Panc1 (cell line): ENCODE measurements around the gene SCG3. TPM values are rescaled to one million over a fixed set of nuclear protein-coding genes. Genes with fewer than 3 reads are reported as not detected.

Experiments
- ATAC-seq: fragments of 200-7000 bp; cut with Tn5 transposase; 2 replicates; pipeline ENCODE4 v1.9.1; 2020; ENCODE audit warnings: mild to moderate bottlenecking, moderate library complexity
- BruUV-seq: library from RNA; stranded (reverse); fragments of 400-500 nt; replicated peaks from 2 replicates; lab custom pipeline; 2021; lab: Mats Ljungman, UMichigan
- CTCF ChIA-PET: fragments of 300-600 bp; sonication (Branson Sonifier 250); formaldehyde crosslinking; loops from one replicate; lab custom pipeline; 2022; ENCODE audit warnings: antibody characterized with exemption; lab: Charles Lee
- POLR2A ChIA-PET: fragments of 300-600 bp; sonication (Branson Sonifier 250); formaldehyde crosslinking; loops from one replicate; lab custom pipeline; 2022; ENCODE audit warnings: antibody characterized with exemption; lab: Charles Lee
- DNase-seq: peaks from one replicate; pipeline ENCODE4 v3.0.0-alpha.2; 2010; ENCODE audit warnings: low read depth, low spot score
- H3K27ac ChIP-seq: 2 replicates; pipeline ENCODE4 v1.5.1; 2011; ENCODE audit warnings: mild to moderate bottlenecking, low read length, inconsistent platforms
- H3K27me3 ChIP-seq: fragments of 200-500 bp; sonication (Bioruptor generic); 2 replicates; pipeline ENCODE4 v1.6.0; 2014; ENCODE audit warnings: low read length, inconsistent platforms; ENCODE audit not compliant: control insufficient read depth, insufficient read depth
- H3K36me3 ChIP-seq: fragments of 200-500 bp; sonication (Bioruptor generic); 2 replicates; pipeline ENCODE4 v1.5.1; 2014; ENCODE audit warnings: inconsistent platforms, mild to moderate bottlenecking, low read length, moderate library complexity; ENCODE audit not compliant: control insufficient read depth, insufficient read depth
- H3K4me1 ChIP-seq: 2 replicates; pipeline ENCODE4 v1.5.1; 2011; ENCODE audit warnings: inconsistent platforms, mild to moderate bottlenecking, low read length, moderate library complexity; ENCODE audit not compliant: control insufficient read depth, insufficient read depth
- H3K4me3 ChIP-seq, 2 experiments: 2 replicates each; pipeline ENCODE4 v1.5.1; 2011 to 2012; ENCODE audit warnings: low read depth in 2 of 2, low read length in 2 of 2, mild to moderate bottlenecking in 2 of 2, inconsistent platforms in 1 of 2, moderate library complexity in 1 of 2
- H3K9me3 ChIP-seq: fragments of 200-500 bp; sonication (Bioruptor generic); 2 replicates; pipeline ENCODE4 v1.5.1; 2014; ENCODE audit warnings: low read depth, mild to moderate bottlenecking, inconsistent platforms, low read length, moderate library complexity; ENCODE audit not compliant: control insufficient read depth, insufficient read depth
- SIN3A ChIP-seq: IDR thresholded peaks from 2 replicates; pipeline ENCODE4 v1.6.1; 2012; ENCODE audit warnings: low read depth, mild to moderate bottlenecking, low read length, moderate library complexity, borderline replicate concordance; ENCODE audit not compliant: insufficient read depth
- TCF7L2 ChIP-seq: IDR thresholded peaks from 2 replicates; pipeline ENCODE4 v1.6.1; 2011; ENCODE audit warnings: mild to moderate bottlenecking, low read depth, low read length, inconsistent platforms
- in situ Hi-C: cut with HindIII; loops from 2 replicates; pipeline ENCODE4 v1.10.0; 2016; ENCODE audit warnings: low sequenced_read_pairs, low pct_unique_long_range_greater_than_20kb
- intact Hi-C: fragments of 100-400 bp; cut with micrococcal nuclease; formaldehyde crosslinking; loops from one replicate; pipeline ENCODE4 v1.10.0; 2022; ENCODE audit not compliant: unreplicated experiment
- total RNA-seq: library from RNA; stranded (reverse); gene quantifications from one replicate; pipeline ENCODE4 v1.2.1, GENCODE V29; 2021; ENCODE audit not compliant: unreplicated experiment
- TF ChIP-seq, protein P1 (sequence below), 2 experiments: IDR thresholded peaks; 2 replicates each; pipeline ENCODE4 v1.6.1; 2011 to 2012; ENCODE audit warnings: low read depth in 2 of 2, control low read depth in 1 of 2, low read length in 1 of 2, mild to moderate bottlenecking in 1 of 2, moderate library complexity in 1 of 2; ENCODE audit not compliant: insufficient read depth in 1 of 2
- TF ChIP-seq, protein P2 (sequence below): fragments of 450-650 bp; IDR thresholded peaks from 2 replicates; pipeline ENCODE4 v1.5.1; 2017; ENCODE audit warnings: mild to moderate bottlenecking

Gene SCG3
- total RNA-seq, 1 experiment from 2014 or later, result 0.62 TPM

DNA sequence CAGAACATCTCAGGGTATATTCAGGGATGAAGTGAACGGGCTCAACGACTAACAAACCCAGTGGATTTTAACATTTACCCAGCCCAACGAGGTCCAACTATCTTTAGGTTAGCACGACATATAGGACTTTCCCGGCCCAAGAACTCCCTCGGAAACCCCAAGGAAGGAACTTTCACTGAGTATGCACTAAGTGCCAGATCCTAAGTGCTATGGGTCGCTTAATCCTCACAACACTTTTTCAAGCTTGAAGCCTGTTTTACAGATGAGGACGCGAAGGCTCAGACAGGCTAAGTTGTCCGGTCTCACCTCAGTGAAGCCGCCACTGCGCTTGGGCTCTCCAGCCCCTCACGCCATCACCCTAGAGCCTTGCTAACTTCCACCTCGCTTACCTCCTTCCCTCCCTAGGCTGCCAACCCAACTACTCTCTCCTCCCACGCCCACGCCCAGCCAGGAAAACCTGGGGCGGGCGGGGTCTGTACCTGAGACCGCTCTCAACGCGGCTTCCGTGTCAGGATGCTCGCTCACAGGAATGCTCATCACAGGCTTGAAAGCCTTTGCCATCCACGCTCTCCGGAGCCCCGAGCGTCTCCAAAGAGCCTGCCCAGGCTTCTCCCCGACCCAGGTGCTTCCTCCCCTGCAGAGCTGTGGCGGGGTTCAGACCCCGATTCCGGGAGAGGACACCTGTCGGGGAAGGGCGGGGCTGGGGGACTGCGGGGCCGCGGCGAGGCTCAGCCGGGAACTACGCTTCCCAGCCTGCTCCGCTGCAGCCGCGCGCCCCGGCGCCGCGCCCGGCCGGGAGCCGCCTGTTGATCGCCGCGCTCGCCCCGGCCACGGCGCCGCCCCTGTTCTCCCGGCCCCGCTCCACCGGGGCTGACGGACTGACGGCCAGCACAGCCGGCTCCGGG is 69.7 kb downstream of the SCG3 start, which contains the start of gene TMOD2:
TSS of gene TMOD2 (plus strand) at position 806 of the 905 bp plus-strand sequence. CDS start 14,845 bp downstream, outside the sequence.
- ChIA-PET CTCF (interaction anchor here (0.6 kb wide), 1 partner anchor 101 kb away, joined by 3 read pairs; no protein-coding TSS in a partner anchor), POLR2A (no interaction called here)
- H3K4me3 ChIP-seq, result peak within 1 kb of the TSS; percentile 54 to 59
- H3K27me3 ChIP-seq, result peaks cover 39% of the 10 kb centered on the region
- in situ Hi-C loops, result no loop called here
- no peaks in the 10 kb centered on the region for H3K9me3 ChIP-seq
- H3K27ac ChIP-seq, result no peak within 1 kb of the TSS
- no TSS peak for BruUV-seq
- DNase-seq (no peak), ATAC-seq (peak; percentile 98)
- no peaks in the 10 kb centered on the region for H3K36me3 ChIP-seq
- 0 out of 2 replicates have a peak, but pooled peaks cover 3% of the 10 kb centered on the region for H3K4me1 ChIP-seq
- intact Hi-C loops, result no loop called here
- TF ChIP-seq, protein P1, sequence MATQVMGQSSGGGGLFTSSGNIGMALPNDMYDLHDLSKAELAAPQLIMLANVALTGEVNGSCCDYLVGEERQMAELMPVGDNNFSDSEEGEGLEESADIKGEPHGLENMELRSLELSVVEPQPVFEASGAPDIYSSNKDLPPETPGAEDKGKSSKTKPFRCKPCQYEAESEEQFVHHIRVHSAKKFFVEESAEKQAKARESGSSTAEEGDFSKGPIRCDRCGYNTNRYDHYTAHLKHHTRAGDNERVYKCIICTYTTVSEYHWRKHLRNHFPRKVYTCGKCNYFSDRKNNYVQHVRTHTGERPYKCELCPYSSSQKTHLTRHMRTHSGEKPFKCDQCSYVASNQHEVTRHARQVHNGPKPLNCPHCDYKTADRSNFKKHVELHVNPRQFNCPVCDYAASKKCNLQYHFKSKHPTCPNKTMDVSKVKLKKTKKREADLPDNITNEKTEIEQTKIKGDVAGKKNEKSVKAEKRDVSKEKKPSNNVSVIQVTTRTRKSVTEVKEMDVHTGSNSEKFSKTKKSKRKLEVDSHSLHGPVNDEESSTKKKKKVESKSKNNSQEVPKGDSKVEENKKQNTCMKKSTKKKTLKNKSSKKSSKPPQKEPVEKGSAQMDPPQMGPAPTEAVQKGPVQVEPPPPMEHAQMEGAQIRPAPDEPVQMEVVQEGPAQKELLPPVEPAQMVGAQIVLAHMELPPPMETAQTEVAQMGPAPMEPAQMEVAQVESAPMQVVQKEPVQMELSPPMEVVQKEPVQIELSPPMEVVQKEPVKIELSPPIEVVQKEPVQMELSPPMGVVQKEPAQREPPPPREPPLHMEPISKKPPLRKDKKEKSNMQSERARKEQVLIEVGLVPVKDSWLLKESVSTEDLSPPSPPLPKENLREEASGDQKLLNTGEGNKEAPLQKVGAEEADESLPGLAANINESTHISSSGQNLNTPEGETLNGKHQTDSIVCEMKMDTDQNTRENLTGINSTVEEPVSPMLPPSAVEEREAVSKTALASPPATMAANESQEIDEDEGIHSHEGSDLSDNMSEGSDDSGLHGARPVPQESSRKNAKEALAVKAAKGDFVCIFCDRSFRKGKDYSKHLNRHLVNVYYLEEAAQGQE (IDR thresholded peaks at IDR 0.05; ENCODE audit: insufficient read depth in 1 of 2, low read depth in 2 of 2, low read length in 1 of 2), result no peak
- TF ChIP-seq SIN3A, result no peak
- no peak for TF ChIP-seq TCF7L2
- TF ChIP-seq, protein P2, sequence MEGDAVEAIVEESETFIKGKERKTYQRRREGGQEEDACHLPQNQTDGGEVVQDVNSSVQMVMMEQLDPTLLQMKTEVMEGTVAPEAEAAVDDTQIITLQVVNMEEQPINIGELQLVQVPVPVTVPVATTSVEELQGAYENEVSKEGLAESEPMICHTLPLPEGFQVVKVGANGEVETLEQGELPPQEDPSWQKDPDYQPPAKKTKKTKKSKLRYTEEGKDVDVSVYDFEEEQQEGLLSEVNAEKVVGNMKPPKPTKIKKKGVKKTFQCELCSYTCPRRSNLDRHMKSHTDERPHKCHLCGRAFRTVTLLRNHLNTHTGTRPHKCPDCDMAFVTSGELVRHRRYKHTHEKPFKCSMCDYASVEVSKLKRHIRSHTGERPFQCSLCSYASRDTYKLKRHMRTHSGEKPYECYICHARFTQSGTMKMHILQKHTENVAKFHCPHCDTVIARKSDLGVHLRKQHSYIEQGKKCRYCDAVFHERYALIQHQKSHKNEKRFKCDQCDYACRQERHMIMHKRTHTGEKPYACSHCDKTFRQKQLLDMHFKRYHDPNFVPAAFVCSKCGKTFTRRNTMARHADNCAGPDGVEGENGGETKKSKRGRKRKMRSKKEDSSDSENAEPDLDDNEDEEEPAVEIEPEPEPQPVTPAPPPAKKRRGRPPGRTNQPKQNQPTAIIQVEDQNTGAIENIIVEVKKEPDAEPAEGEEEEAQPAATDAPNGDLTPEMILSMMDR, result no peak

DNA sequence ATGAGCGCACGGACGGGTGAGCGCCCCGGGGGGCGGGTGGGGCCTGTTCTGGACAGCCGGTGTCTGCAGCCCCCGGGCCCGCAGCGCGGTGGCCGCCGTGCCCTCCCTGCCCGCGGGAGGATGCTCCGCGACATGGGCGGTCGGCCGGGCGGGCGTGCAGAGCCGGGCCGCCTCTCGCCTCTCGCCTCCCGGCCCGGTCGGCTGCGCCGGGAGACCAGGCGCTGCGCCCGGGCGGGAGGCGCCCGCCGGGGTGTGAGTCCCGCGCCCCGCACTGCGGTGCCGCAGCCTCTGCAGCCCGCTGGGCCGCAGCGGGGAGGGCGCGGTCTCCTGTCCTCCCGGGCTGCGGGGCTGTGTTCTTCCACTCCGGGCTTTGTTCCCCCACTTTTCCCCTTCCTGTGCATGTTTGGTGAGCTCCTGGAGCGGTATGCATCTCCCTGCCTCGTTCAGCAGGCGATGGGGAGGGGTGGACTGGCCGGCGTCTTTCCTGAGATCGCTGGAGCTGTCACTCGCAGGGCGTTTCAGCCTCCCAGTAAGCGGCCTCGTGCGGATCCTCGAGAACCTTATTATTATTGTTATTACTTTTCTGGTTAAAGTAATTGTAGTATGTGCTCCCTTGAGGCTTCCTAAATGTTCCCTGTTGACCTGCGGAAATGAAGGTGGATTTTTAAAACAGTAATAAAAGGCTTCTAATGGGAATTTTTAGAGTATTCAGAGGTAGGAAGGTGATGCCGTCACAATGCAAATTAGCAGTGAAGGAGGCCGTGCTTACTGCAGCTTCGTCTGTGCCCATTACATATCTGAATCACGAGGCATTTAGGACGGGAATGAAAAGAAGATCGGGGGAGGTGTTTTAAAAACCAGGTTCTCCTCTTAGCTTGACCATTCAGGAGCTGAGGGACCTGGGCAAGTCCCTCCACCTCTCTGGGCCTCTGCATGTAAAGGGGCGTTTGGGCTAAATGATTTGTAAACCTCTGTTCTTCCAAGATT is 70.7 kb downstream of the SCG3 start:
- intact Hi-C loops (no loop called here), in situ Hi-C loops (no loop called here)
- H3K9me3 ChIP-seq, result no peaks in the 10 kb centered on the region
- ChIA-PET POLR2A (no interaction called here), CTCF (no interaction called here)
- BruUV-seq, result no TSS peak
- H3K36me3 ChIP-seq, result no peaks in the 10 kb centered on the region
- H3K27me3 ChIP-seq, result peaks cover 43% of the 10 kb centered on the region
- no peak for DNase-seq
- TF ChIP-seq SIN3A, result 0 out of 2 replicates have a peak, but pooled peaks have one; percentile 25
- TF ChIP-seq, protein P1 (IDR thresholded peaks at IDR 0.05; ENCODE audit: insufficient read depth in 1 of 2, low read depth in 2 of 2, low read length in 1 of 2), result no peak
- H3K4me3 ChIP-seq, result peak overlapping the region; percentile 54 to 59
- ATAC-seq, result peak; percentile 77
- 0 out of 2 replicates have a peak, but pooled peaks cover 3% of the 10 kb centered on the region for H3K4me1 ChIP-seq
- H3K27ac ChIP-seq, result no peak overlapping the region
